ENCODE results near the gene BCLAF3. TPM values are rescaled to one million over a fixed set of nuclear protein-coding genes. Genes with fewer than 3 reads are reported as not detected.

BCLAF3 gene
- total and polyA plus RNA-seq, 2 of the 4 experiments (the other 2 are of a cell fraction), result 1.6 TPM

- POLR2A ChIA-PET (ENCODE audit: unreplicated experiment), result no interaction called here
Measured at GRCh38 chrX:20038966-20039365, 48.1 kb upstream of the BCLAF3 start.

More at GRCh38 chrX:20038966-20039365, 48.1 kb upstream of the BCLAF3 start:
- Histone ChIP-seq H3K9ac (ENCODE audit: low read depth, low read length) (no peak overlapping the region), H3K27ac (ENCODE audit: insufficient read depth, low read length) (no peak overlapping the region), H2AK5ac (ENCODE audit: low read depth, low read length) (no peak overlapping the region), H3K4ac (ENCODE audit: low read depth, low read length) (no peak overlapping the region), H3K9me1 (ENCODE audit: insufficient read depth, low read length) (no peaks in the 10 kb centered on the region), H2BK15ac (ENCODE audit: low read depth, low read length) (no peak overlapping the region), H3K4me3 (ENCODE audit: insufficient read depth, low read depth, low read length) (no peak overlapping the region), H2BK20ac (ENCODE audit: low read depth, low read length) (no peak overlapping the region), H3K36me3 (ENCODE audit: control insufficient read depth, insufficient read depth, low read length) (no peaks in the 10 kb centered on the region), H4K91ac (ENCODE audit: insufficient read depth, low read depth, low read length) (no peak overlapping the region), H3K14ac (replicated peaks; ENCODE audit: low read depth, low read length) (no peak overlapping the region), H3K27me3 (ENCODE audit: control insufficient read depth, insufficient read depth, low read length) (peaks cover 8% of the 10 kb centered on the region), H4K20me1 (ENCODE audit: insufficient read depth, low read length) (no peaks in the 10 kb centered on the region), H3K18ac (ENCODE audit: low read depth, low read length) (no peak overlapping the region), H3K79me1 (ENCODE audit: low read depth in 1 of 2, low read length in 2 of 2) (no peaks in the 10 kb centered on the region), H2AK9ac (replicated peaks; ENCODE audit: low read depth, low read length, poor library complexity) (no peak overlapping the region), H3K4me2 (ENCODE audit: low read depth, low read length) (no peak overlapping the region), H4K8ac (ENCODE audit: low read depth in 2 of 2, low read length in 2 of 2) (no peak overlapping the region), H3K23ac (ENCODE audit: low read depth, low read length) (no peak overlapping the region), H2BK5ac (ENCODE audit: low read depth, low read length, poor library complexity, severe bottlenecking) (no peak overlapping the region), H4K5ac (ENCODE audit: low read depth, low read length) (no peak overlapping the region), H3K4me1 (ENCODE audit: control insufficient read depth, insufficient read depth, low read length) (no peaks in the 10 kb centered on the region), H2BK120ac (ENCODE audit: low read depth, low read length) (no peak overlapping the region), H3K56ac (ENCODE audit: extremely low read depth, insufficient read depth, low read length) (no peak overlapping the region), H2AFZ (replicated peaks; ENCODE audit: low read length, poor library complexity) (no peak overlapping the region), H3K9me3 (ENCODE audit: control insufficient read depth, insufficient read depth, low read length) (no peaks in the 10 kb centered on the region)
- dilution Hi-C loops (cut with HindIII; ENCODE audit: low sequenced_read_pairs, unreplicated experiment), result no loop called here
- intact Hi-C loops (cut with micrococcal nuclease), result no loop called here
- BruUV-seq (replicated peaks), result no TSS peak
- in situ Hi-C loops (cut with MboI; ENCODE audit: low sequenced_read_pairs), result no loop called here
- ATAC-seq (ENCODE audit: low read depth) (no peak), DNase-seq (no peak)
- TF ChIP-seq MAZ (IDR thresholded peaks at IDR 0.05; ENCODE audit: borderline replicate concordance, low read depth, low read length) (no peak), RAD21 (IDR thresholded peaks at IDR 0.05; ENCODE audit: low read length) (no peak), FOS (IDR thresholded peaks at IDR 0.05; ENCODE audit: low read depth, low read length) (no peak), NFE2L2 (IDR thresholded peaks at IDR 0.05; ENCODE audit: low read depth, low read length) (no peak), RFX5 (IDR thresholded peaks at IDR 0.05; ENCODE audit: low read depth, low read length) (no peak), SMC3 (IDR thresholded peaks at IDR 0.05; ENCODE audit: low read depth, low read length) (no peak), POLR2A (IDR thresholded peaks at IDR 0.05; ENCODE audit: low read depth, low read length) (no peak), CHD1 (IDR thresholded peaks at IDR 0.05; ENCODE audit: low read depth, low read length) (no peak), CEBPB (IDR thresholded peaks at IDR 0.05; ENCODE audit: low read depth, low read length) (no peak), RCOR1 (IDR thresholded peaks at IDR 0.05; ENCODE audit: insufficient replicate concordance, low read length) (no peak), USF2 (IDR thresholded peaks at IDR 0.05; ENCODE audit: low read depth, low read length) (no peak), MXI1 (IDR thresholded peaks at IDR 0.05; ENCODE audit: borderline replicate concordance, low read depth, low read length) (no peak), CTCF (conservative IDR thresholded peaks at IDR 0.05; ENCODE audit: low read depth, low read length) (no peak), ELK1 (IDR thresholded peaks at IDR 0.05; ENCODE audit: borderline replicate concordance, low read depth, low read length) (no peak), MAFK (IDR thresholded peaks at IDR 0.05; ENCODE audit: low read depth, low read length) (no peak), BHLHE40 (IDR thresholded peaks at IDR 0.05; ENCODE audit: low read depth, low read length) (no peak)
- no CpG with 5 or more reads among the region's 3 CpGs for WGBS, 2 experiments (ENCODE audit: extremely low coverage in 2 of 2, insufficient read length in 1 of 2)
- CTCF ChIA-PET, result no interaction called here
